H1 (cell line): ENCODE results near the gene AQP10. TPM values are rescaled to one million over a fixed set of nuclear protein-coding genes. Genes with fewer than 3 reads are reported as not detected.

ENCODE experiments used
- CTCF ChIA-PET: fragments of 300-600 bp; sonication (Branson Sonifier 250); formaldehyde crosslinking; loops from one replicate; lab custom pipeline; 2021; ENCODE audit not compliant: partially characterized antibody; lab: Charles Lee
- POLR2A ChIA-PET: fragments of 300-600 bp; sonication (Branson Sonifier 250); formaldehyde crosslinking; loops from one replicate; lab custom pipeline; 2021; ENCODE audit warnings: inconsistent platforms; ENCODE audit not compliant: partially characterized antibody; lab: Charles Lee
- DNase-seq, 2 experiments: peaks; one replicate each; pipeline versions ENCODE4 v3.0.0 to v3.0.0-alpha.2; 2010 to 2022; ENCODE audit warnings: low spot score in 2 of 2, low read depth in 1 of 2, mixed read lengths in 1 of 2
- FAIRE-seq: peaks from 2 replicates; lab custom pipeline; 2011; peaks lifted over from hg19 to GRCh38; lab: Jason Lieb, UNC
- H2AFZ ChIP-seq: 2 replicates; pipeline ENCODE4 v1.8.1; 2012; ENCODE audit warnings: low read length, inconsistent platforms
- H2AK5ac ChIP-seq: 2 replicates; pipeline ENCODE4 v1.6.1; 2013; ENCODE audit warnings: low read depth, low read length
- H2BK120ac ChIP-seq: replicated peaks from 2 replicates; pipeline ENCODE3; 2013; ENCODE audit warnings: low read depth, low read length, inconsistent platforms
- H2BK12ac ChIP-seq: 2 replicates; pipeline ENCODE4 v1.6.1; 2013; ENCODE audit warnings: low read depth, low read length
- H2BK15ac ChIP-seq: 2 replicates; pipeline ENCODE4 v1.6.1; 2013; ENCODE audit warnings: low read length
- H2BK20ac ChIP-seq: 2 replicates; pipeline ENCODE4 v1.6.1; 2013; ENCODE audit warnings: low read length
- H2BK5ac ChIP-seq: 2 replicates; pipeline ENCODE4 v1.6.1; 2013; ENCODE audit warnings: low read depth, low read length
- H3K14ac ChIP-seq: 2 replicates; pipeline ENCODE4 v1.6.1; 2013; ENCODE audit warnings: inconsistent platforms; ENCODE audit not compliant: insufficient read length
- H3K18ac ChIP-seq: 2 replicates; pipeline ENCODE4 v1.6.1; 2013; ENCODE audit warnings: low read length; ENCODE audit errors: extremely low read depth
- H3K23ac ChIP-seq: 2 replicates; pipeline ENCODE4 v1.6.1; 2013; ENCODE audit warnings: inconsistent platforms; ENCODE audit not compliant: insufficient read length
- H3K23me2 ChIP-seq: 2 replicates; pipeline ENCODE4 v1.6.1; 2013; ENCODE audit warnings: low read depth, low read length
- H3K27ac ChIP-seq: 2 replicates; pipeline ENCODE4 v1.6.1; 2011; ENCODE audit warnings: low read depth, low read length, inconsistent platforms
- H3K27me3 ChIP-seq, 4 experiments: replicated peaks in 1 of 4; 1 replicate in 1 of 4; 2 replicates in 3 of 4; pipeline versions ENCODE4 v1.6.1 to v1.8.1; 2011 to 2013; ENCODE audit warnings: low read length in 3 of 4, mild to moderate bottlenecking in 3 of 4, inconsistent platforms in 2 of 4, mixed read lengths in 2 of 4, moderate library complexity in 1 of 4; ENCODE audit not compliant: control insufficient read depth in 3 of 4, insufficient read depth in 3 of 4; ENCODE audit errors: extremely low read depth in 1 of 4
- H3K36me3 ChIP-seq, 4 experiments: 2 replicates each; pipeline versions ENCODE4 v1.6.1 to v1.8.1; 2011 to 2013; ENCODE audit warnings: mild to moderate bottlenecking in 4 of 4, low read length in 3 of 4, moderate library complexity in 2 of 4, control low read depth in 1 of 4, inconsistent platforms in 1 of 4; ENCODE audit not compliant: insufficient read depth in 4 of 4, control insufficient read depth in 2 of 4
- H3K4ac ChIP-seq: replicated peaks from 2 replicates; pipeline ENCODE3; 2013; ENCODE audit warnings: low read length, low read depth, mixed read lengths, inconsistent platforms; ENCODE audit not compliant: insufficient read length
- H3K4me1 ChIP-seq, 4 experiments: replicated peaks in 1 of 4; 1 replicate in 1 of 4; 2 replicates in 3 of 4; pipeline versions ENCODE4 v1.6.1 to v1.8.1; 2011 to 2013; ENCODE audit warnings: low read length in 3 of 4, inconsistent platforms in 2 of 4, mixed read lengths in 1 of 4; ENCODE audit not compliant: insufficient read depth in 4 of 4, control insufficient read depth in 3 of 4
- H3K4me2 ChIP-seq, 2 experiments: 2 replicates each; pipeline versions ENCODE4 v1.6.1 to v1.8.1; 2011 to 2013; ENCODE audit warnings: low read depth in 2 of 2, low read length in 2 of 2, control low read depth in 1 of 2, inconsistent platforms in 1 of 2, mild to moderate bottlenecking in 1 of 2; ENCODE audit not compliant: insufficient read depth in 1 of 2
- H3K4me3 ChIP-seq, 4 experiments: fragments of 200-600, 300-600 bp in 1 of 4; sonication (generic), shearing (Covaris generic), sonication (Bioruptor Twin) in 1 of 4; 2 replicates each; pipeline versions ENCODE4 v1.5.1 to v1.8.1; 2011 to 2016; ENCODE audit warnings: low read length in 4 of 4, low read depth in 3 of 4, control low read depth in 2 of 4, inconsistent platforms in 2 of 4, mild to moderate bottlenecking in 2 of 4, mixed read lengths in 1 of 4, moderate library complexity in 1 of 4; ENCODE audit not compliant: insufficient read depth in 2 of 4; ENCODE audit errors: extremely low read depth in 1 of 4
- H3K56ac ChIP-seq: replicated peaks from 2 replicates; pipeline ENCODE3; 2013; ENCODE audit warnings: low read depth, mild to moderate bottlenecking, mixed read lengths, low read length, inconsistent platforms; ENCODE audit not compliant: insufficient read length
- H3K79me1 ChIP-seq: 2 replicates; pipeline ENCODE4 v1.6.1; 2013; ENCODE audit warnings: low read depth, low read length, control low read depth
- H3K79me2 ChIP-seq, 2 experiments: 2 replicates each; pipeline versions ENCODE4 v1.6.1 to v1.8.1; 2012 to 2013; ENCODE audit warnings: low read length in 2 of 2, mild to moderate bottlenecking in 2 of 2, inconsistent platforms in 1 of 2; ENCODE audit not compliant: insufficient read depth in 2 of 2, control insufficient read depth in 1 of 2
- H3K9ac ChIP-seq, 4 experiments: replicated peaks in 1 of 4; 1 replicate in 1 of 4; 2 replicates in 3 of 4; pipeline versions ENCODE4 v1.6.1 to v1.8.1; 2011 to 2013; ENCODE audit warnings: low read depth in 3 of 4, low read length in 3 of 4, control low read depth in 2 of 4, mild to moderate bottlenecking in 2 of 4, moderate library complexity in 2 of 4, inconsistent platforms in 1 of 4; ENCODE audit errors: extremely low read depth in 1 of 4
- H3K9me3 ChIP-seq, 2 experiments: 2 replicates each; pipeline versions ENCODE4 v1.6.1 to v1.8.1; 2012 to 2013; ENCODE audit warnings: mild to moderate bottlenecking in 2 of 2, moderate library complexity in 2 of 2, control low read depth in 1 of 2, inconsistent platforms in 1 of 2, low read depth in 1 of 2, low read length in 1 of 2, mixed read lengths in 1 of 2; ENCODE audit not compliant: insufficient read depth in 2 of 2
- H4K20me1 ChIP-seq, 2 experiments: replicated peaks in 1 of 2; 2 replicates each; pipeline versions ENCODE3 to v1.8.1; 2011 to 2013; ENCODE audit warnings: inconsistent platforms in 2 of 2, low read length in 2 of 2, mild to moderate bottlenecking in 1 of 2; ENCODE audit not compliant: insufficient read depth in 2 of 2, control insufficient read depth in 1 of 2
- H4K5ac ChIP-seq: 2 replicates; pipeline ENCODE4 v1.6.1; 2013; ENCODE audit warnings: low read length, low read depth, mixed read lengths, inconsistent platforms; ENCODE audit not compliant: insufficient read length
- H4K8ac ChIP-seq: 2 replicates; pipeline ENCODE4 v1.8.0; 2013; ENCODE audit warnings: mild to moderate bottlenecking, moderate library complexity, low read length, inconsistent platforms; ENCODE audit not compliant: insufficient read depth; ENCODE audit errors: extremely low read depth
- H4K91ac ChIP-seq: replicated peaks from 2 replicates; pipeline ENCODE3; 2013; ENCODE audit warnings: low read length, mixed read lengths, inconsistent platforms; ENCODE audit not compliant: insufficient read length
- CBX5 ChIP-seq: fragments of 300-800, 300-1000 bp; sonication (generic); IDR thresholded peaks from 2 replicates; pipeline ENCODE4 v1.7.1; 2016; ENCODE audit warnings: antibody characterized with exemption, low read length, low read depth
- JUN ChIP-seq: IDR thresholded peaks from 2 replicates; pipeline ENCODE4 v1.6.1; 2011; ENCODE audit warnings: low read depth, mild to moderate bottlenecking, improper control_type of control experiment, low read length
- KDM5A ChIP-seq: fragments of 200-600 bp; IDR thresholded peaks from 2 replicates; pipeline ENCODE4 v1.7.1; 2012; ENCODE audit warnings: mild to moderate bottlenecking, low read length, inconsistent platforms, mixed read lengths
- WGBS, 2 experiments: shearing (Covaris generic) in 1 of 2; methylation state at CpG; one replicate each; pipeline versions ENCODE4 v1.1.6 to v1.1.7; 2013 to 2015; ENCODE audit warnings: low lambda C conversion rate in 2 of 2, mixed read lengths in 2 of 2, inconsistent platforms in 1 of 2, low coverage in 1 of 2, missing lambda C conversion rate in 1 of 2; ENCODE audit not compliant: insufficient replicate concordance in 2 of 2, insufficient coverage in 1 of 2, insufficient read length in 1 of 2; ENCODE audit errors: extremely low coverage in 1 of 2, missing lambda C conversion rate in 1 of 2; 5-methylcytosine and 5-hydroxymethylcytosine counted together
- polyA plus RNA-seq, 7 experiments: library from polyadenylated mRNA; depleted of rRNA in 3 of 7; stranded (reverse) in 5 of 7; unstranded in 2 of 7; fragments of >200 nt in 5 of 7; fragments of 200-250 nt in 2 of 7; gene quantifications; 1 replicate in 5 of 7; 2 replicates in 1 of 7; 4 replicates in 1 of 7; pipeline versions ENCODE4 v1.2.1 to v1.2.3, GENCODE V29; 2011 to 2013; ENCODE audit warnings: missing spikeins in 2 of 7, mixed read lengths in 2 of 7
- total RNA-seq: library from RNA; stranded (reverse); fragmentation: NEBNext Ultra II Directional; extraction: Animal tissue kit (Norgen Biotek cat#: 25700); gene quantifications from 2 replicates; pipeline ENCODE4 v1.2.1, GENCODE V29; 2021

AQP10 gene
- total and polyA plus RNA-seq, 2 of the 8 experiments (the other 6 are each of a cell fraction or from before 2014, with no cell fraction given), result not detected

GRCh38 chr1:154290921-154291320, 30.0 kb upstream of the AQP10 start:
- Histone ChIP-seq H3K4me1 (no peaks in the 10 kb centered on the region), H4K8ac (no peak overlapping the region), H3K23ac (no peak overlapping the region), H2BK120ac (no peak overlapping the region), H3K4me3 (no peak overlapping the region), H2AK5ac (no peak overlapping the region), H3K9me3 (peaks cover 7 to 11% of the 10 kb centered on the region in 2 experiments), H2BK5ac (no peak overlapping the region), H3K4ac (no peak overlapping the region), H2BK12ac (no peak overlapping the region), H3K23me2 (peaks cover 3% of the 10 kb centered on the region; the same call in 1 of the 2 replicates), H2BK15ac (no peak overlapping the region), H4K20me1 (no peaks in the 10 kb centered on the region), H3K56ac (no peak overlapping the region), H2BK20ac (no peak overlapping the region), H2AFZ (peak overlapping the region; percentile 23), H4K91ac (no peak overlapping the region), H3K27ac (no peak overlapping the region), H3K79me2 (no peaks in the 10 kb centered on the region), H3K79me1 (no peaks in the 10 kb centered on the region), H3K14ac (no peak overlapping the region), H3K36me3 (no peaks in the 10 kb centered on the region), H3K4me2 (no peak overlapping the region), H3K27me3 (no peaks in the 10 kb centered on the region), H3K18ac (no peak overlapping the region), H4K5ac (no peak overlapping the region), H3K9ac (no peak overlapping the region)
- 90% methylated on average over 1 of the region's 1 CpG; no CpG with 5 or more reads in 1 of the 2 experiments for WGBS, 2 experiments
- FAIRE-seq, result no peak
- ChIA-PET CTCF (interaction anchor here (0.6 to 1.7 kb wide), 8 partner anchors 11 to 256 kb away, joined by 3 to 7 read pairs (median 4); no protein-coding TSS in a partner anchor), POLR2A (interaction anchor here (0.6 to 1.3 kb wide), 3 partner anchors 25 to 953 kb away, joined by 3 read pairs; no protein-coding TSS in a partner anchor)
- no peak for DNase-seq
- TF ChIP-seq KDM5A, result no peak
- no peak for TF ChIP-seq JUN
- TF ChIP-seq CBX5, result no peak
